Peyer's patch (tissue), 4 donors: Measurements from ENCODE around the gene RFTN1. TPM values are rescaled to one million over a fixed set of nuclear protein-coding genes. Genes with fewer than 3 reads are reported as not detected.

Experiments
- DNase-seq, 3 donors: peaks; one replicate each; pipeline ENCODE4 v3.0.0-alpha.2; 2017 to 2019
- H3K27ac ChIP-seq, 4 donors: fragments of 200-600 bp; sonication (generic); one replicate each; pipeline ENCODE4 v1.5.1; 2016 to 2019
- H3K27me3 ChIP-seq, 2 donors: fragments of 200-600 bp; sonication (generic); one replicate each; pipeline ENCODE4 v1.5.1; 2019
- H3K36me3 ChIP-seq, 3 donors: fragments of 200-600 bp; sonication (generic); one replicate each; pipeline ENCODE4 v1.5.1; 2016 to 2019
- H3K4me1 ChIP-seq, 4 donors: fragments of 200-600 bp; sonication (generic); one replicate each; pipeline ENCODE4 v1.5.1; 2016 to 2019
- H3K4me3 ChIP-seq, 4 donors: fragments of 200-600 bp; sonication (generic); 1 replicate in 3 of 4; 2 replicates in 1 of 4; pipeline ENCODE4 v1.5.1; 2016 to 2019; ENCODE audit warnings: mild to moderate bottlenecking in 1 of 4
- H3K9me3 ChIP-seq, 4 donors: fragments of 200-600 bp; sonication (generic); one replicate each; pipeline ENCODE4 v1.5.1; 2016 to 2019; ENCODE audit warnings: mild to moderate bottlenecking in 1 of 4
- CTCF ChIP-seq, 6 experiments: fragments of 450-650 bp in 4 of 6; fragments of 200-600 bp in 2 of 6; sonication (generic) in 1 of 6; IDR thresholded peaks; one replicate each; pipeline ENCODE4 v1.5.1; 2017 to 2019; ENCODE audit warnings: antibody characterized with exemption in 6 of 6, mild to moderate bottlenecking in 3 of 6, moderate library complexity in 1 of 6
- POLR2A ChIP-seq, 2 donors: fragments of 450-650 bp; IDR thresholded peaks; one replicate each; pipeline ENCODE4 v1.5.1; 2017; ENCODE audit warnings: antibody characterized with exemption in 2 of 2, mild to moderate bottlenecking in 2 of 2, moderate library complexity in 2 of 2
- total RNA-seq, 4 donors: library from RNA; depleted of rRNA; stranded (reverse); fragments of >200 nt; gene quantifications; one replicate each; pipeline ENCODE4 v1.1.0, GENCODE V29; 2016

The RFTN1 gene
- total RNA-seq, 4 donors from 2014 or later: 6.1 to 135 (median 32.0) TPM

- TF ChIP-seq CTCF (IDR thresholded peaks at IDR 0.05): no peak
- no peaks in the 10 kb centered on the region for H3K4me1 ChIP-seq
- DNase-seq: peak; percentile 31 to 70 (median 54)
- no peaks in the 10 kb centered on the region for H3K27me3 ChIP-seq
- H3K9me3 ChIP-seq: no peaks in the 10 kb centered on the region
- H3K4me3 ChIP-seq: no peak overlapping the region
- peak overlapping the region in 2 of 4 donors; percentile 13 to 46 for H3K27ac ChIP-seq
- no peaks in the 10 kb centered on the region for H3K36me3 ChIP-seq
Observed at GRCh38 chr3:16448639-16449070, 64.8 kb downstream of the RFTN1 start.

- Histone ChIP-seq H3K4me1 (no peaks in the 10 kb centered on the region), H3K27me3 (no peaks in the 10 kb centered on the region), H3K4me3 (no peak overlapping the region), H3K36me3 (no peaks in the 10 kb centered on the region), H3K9me3 (no peaks in the 10 kb centered on the region), H3K27ac (no peak overlapping the region)
- TF ChIP-seq CTCF (IDR thresholded peaks at IDR 0.05): no peak
- no peak for DNase-seq
Observed at GRCh38 chr3:16447135-16447534, 66.4 kb downstream of the RFTN1 start.

GRCh38 chr3:16444344-16444743 is 69.2 kb downstream of the RFTN1 start:
- no peak overlapping the region for H3K27ac ChIP-seq
- TF ChIP-seq CTCF (IDR thresholded peaks at IDR 0.05) (no peak), POLR2A (IDR thresholded peaks at IDR 0.05) (no peak)
- no peak overlapping the region for H3K4me3 ChIP-seq
- H3K9me3 ChIP-seq: no peaks in the 10 kb centered on the region
- H3K36me3 ChIP-seq: no peaks in the 10 kb centered on the region
- H3K4me1 ChIP-seq: peaks cover 0 to 6% (median 0%) of the 10 kb centered on the region in 4 donors
- DNase-seq: no peak
- H3K27me3 ChIP-seq: no peaks in the 10 kb centered on the region

- Histone ChIP-seq H3K4me3 (no peak overlapping the region), H3K4me1 (peaks cover 0 to 6% (median 0%) of the 10 kb centered on the region in 4 donors), H3K27me3 (no peaks in the 10 kb centered on the region), H3K9me3 (no peaks in the 10 kb centered on the region), H3K27ac (no peak overlapping the region), H3K36me3 (no peaks in the 10 kb centered on the region)
- DNase-seq: no peak
- TF ChIP-seq POLR2A (IDR thresholded peaks at IDR 0.05) (no peak), CTCF (IDR thresholded peaks at IDR 0.05) (no peak)
Observed at GRCh38 chr3:16442730-16443129, 70.8 kb downstream of the RFTN1 start.

- no peaks in the 10 kb centered on the region for H3K36me3 ChIP-seq
- no peaks in the 10 kb centered on the region for H3K27me3 ChIP-seq
- H3K27ac ChIP-seq: peak overlapping the region in 3 of 4 donors; percentile 2 to 39 (median 33)
- DNase-seq: no peak
- no peak for TF ChIP-seq CTCF (IDR thresholded peaks at IDR 0.05)
- TF ChIP-seq POLR2A (IDR thresholded peaks at IDR 0.05): no peak
- peaks cover 0 to 6% (median 0%) of the 10 kb centered on the region in 4 donors for H3K4me1 ChIP-seq
- H3K9me3 ChIP-seq: no peaks in the 10 kb centered on the region
- H3K4me3 ChIP-seq: no peak overlapping the region
Observed at GRCh38 chr3:16441371-16441875, 72.1 kb downstream of the RFTN1 start.
